AML-193 (cell line): Measurements from ENCODE around the gene DDIT3.

Source experiments
- DNase-seq, 2 experiments: peaks; one replicate each; lab custom pipeline; 2025; lab: John Stamatoyannopoulos, UW

DDIT3 gene

DNA sequence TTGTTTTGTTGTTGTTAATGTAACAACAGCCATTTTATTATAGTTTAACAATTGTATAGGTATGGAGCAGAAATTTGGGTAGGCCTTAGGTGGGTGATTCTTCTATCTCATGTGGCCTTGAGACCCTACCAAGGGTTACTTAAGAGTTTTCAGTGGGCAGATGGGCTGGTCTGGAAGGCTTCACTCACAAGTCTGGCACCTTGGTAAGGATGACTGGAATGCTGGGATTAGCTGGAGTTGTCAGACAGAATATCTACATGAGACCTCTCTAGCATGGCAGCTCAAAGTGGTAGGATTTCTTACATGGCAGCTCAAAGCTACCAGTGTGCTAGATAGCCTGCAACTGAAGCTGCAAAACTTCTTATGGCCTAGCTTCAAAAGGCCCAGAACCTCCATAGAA is 34.6 kb downstream of the DDIT3 start:
- no peak for DNase-seq

DNA sequence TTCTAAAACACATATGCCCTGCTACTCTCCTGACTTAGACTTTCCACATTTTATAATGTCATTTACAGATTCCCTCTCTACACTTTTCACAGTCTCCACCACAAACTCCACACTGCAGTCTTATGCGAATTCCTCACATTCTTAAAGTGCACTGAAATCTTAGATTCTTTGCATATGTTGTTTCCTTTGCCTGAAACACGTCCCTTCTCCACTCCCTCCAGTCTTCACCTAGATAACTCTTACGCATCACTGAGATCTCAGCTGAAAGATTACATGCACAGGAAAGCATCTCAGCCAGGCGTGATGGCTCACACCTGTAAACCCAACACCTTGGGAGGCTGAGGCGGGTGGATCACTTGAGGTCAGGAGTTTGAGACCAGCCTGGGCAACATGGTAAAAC is 36.8 kb downstream of the DDIT3 start:
- no peak for DNase-seq

GRCh38 chr12:57481671-57482070 is 38.6 kb downstream of the DDIT3 start:
- no peak for DNase-seq

DNA sequence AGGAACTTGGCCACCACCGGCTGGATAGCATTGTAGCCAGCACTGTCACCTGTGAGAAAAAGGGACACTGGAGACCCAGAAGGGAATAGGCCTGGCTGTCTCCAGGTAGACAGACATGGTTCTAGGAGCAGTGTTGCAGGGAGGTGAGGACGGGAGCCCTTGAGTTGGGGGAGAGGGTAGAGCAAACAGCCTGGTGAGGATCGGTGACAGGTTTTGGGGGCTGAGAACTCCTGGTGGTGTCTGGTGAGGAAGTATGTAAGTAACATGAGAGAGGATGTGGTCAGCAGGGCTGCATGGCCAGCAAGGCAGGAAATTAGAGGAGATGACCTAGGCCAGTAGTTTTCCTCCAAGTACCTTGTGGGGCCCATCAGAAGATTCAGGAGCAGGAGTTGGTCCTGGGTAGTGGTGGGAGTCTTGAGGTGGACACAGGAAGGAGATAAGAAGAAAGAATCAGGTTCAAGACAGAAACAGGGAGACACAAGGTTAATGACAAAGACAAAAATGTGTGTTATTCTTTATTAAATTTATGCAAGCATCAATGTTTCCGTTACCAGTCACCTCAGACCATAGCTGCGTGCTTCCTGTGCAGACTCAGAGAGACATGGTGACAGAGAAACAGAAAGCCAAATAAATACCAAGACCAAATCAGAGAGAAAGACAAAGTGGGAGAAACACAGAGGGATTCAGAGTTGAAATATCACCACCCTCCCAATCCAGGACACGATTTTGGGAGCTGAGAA is 40.8 kb downstream of the DDIT3 start, which contains the start of gene ARHGAP9:
Gene ARHGAP9 (minus strand): TSS at position 491 of the 740 bp plus-strand sequence. CDS start 460 bp downstream, at position 31.
- DNase-seq = peak; percentile 22 to 43

DNA sequence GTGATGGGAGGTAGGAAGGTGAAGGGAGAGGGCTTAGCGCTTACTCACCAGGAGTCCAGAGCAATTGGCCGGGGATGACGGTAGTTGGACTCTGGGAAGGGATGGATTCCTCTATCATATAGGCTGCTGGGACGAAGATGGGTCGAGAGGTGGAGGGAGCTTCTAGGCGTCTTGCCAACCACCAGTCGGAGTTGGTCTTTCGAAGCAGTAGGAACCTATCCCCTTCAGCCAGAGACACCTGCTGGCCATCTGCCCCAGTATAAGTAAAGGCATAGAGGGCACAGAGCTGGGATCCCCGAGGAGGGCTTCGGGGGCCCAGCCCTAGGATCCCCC is 41.3 kb downstream of the DDIT3 start:
- no peak for DNase-seq

GRCh38 chr12:57477710-57478681 is 42.3 kb downstream of the DDIT3 start:
- DNase-seq = peak; percentile 61 to 75

DNA sequence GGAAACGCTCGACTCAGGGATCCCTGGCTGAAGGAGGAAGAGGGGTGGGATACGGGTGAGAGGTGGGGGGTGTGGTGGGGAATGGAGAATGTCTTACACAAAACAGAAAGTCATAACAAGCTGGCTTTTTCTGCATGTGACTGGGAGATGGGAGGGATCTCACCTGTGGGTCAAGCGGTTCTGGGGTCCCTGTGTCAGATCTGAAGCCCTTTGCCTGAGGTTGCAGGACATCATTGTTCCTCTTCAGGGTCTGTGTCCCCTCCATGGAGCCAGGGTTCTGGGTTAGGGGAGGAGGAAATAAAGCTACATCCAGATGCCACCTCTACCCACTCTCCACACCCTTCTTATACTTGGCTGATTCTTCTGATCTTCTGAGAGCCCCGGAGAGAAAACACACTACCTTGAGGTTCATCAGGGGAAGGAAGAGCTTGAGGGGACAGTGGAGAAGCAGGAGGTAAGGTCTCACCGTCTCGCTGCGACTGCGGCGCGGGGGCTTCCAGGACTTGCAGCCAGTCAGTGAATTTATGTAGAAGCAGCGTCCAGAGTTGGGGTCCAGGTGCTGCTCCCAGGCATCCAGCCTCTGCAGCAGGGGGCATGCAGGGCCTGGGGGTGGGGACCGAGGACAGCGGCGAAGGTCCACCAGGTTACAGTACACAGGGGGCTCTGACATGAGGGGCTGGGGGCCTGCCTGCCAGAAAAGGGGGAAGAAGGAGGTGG is 43.2 kb downstream of the DDIT3 start:
- no peak for DNase-seq

GRCh38 chr12:57476162-57476992 is 43.9 kb downstream of the DDIT3 start:
- DNase-seq = peak; percentile 37 to 51

DNA sequence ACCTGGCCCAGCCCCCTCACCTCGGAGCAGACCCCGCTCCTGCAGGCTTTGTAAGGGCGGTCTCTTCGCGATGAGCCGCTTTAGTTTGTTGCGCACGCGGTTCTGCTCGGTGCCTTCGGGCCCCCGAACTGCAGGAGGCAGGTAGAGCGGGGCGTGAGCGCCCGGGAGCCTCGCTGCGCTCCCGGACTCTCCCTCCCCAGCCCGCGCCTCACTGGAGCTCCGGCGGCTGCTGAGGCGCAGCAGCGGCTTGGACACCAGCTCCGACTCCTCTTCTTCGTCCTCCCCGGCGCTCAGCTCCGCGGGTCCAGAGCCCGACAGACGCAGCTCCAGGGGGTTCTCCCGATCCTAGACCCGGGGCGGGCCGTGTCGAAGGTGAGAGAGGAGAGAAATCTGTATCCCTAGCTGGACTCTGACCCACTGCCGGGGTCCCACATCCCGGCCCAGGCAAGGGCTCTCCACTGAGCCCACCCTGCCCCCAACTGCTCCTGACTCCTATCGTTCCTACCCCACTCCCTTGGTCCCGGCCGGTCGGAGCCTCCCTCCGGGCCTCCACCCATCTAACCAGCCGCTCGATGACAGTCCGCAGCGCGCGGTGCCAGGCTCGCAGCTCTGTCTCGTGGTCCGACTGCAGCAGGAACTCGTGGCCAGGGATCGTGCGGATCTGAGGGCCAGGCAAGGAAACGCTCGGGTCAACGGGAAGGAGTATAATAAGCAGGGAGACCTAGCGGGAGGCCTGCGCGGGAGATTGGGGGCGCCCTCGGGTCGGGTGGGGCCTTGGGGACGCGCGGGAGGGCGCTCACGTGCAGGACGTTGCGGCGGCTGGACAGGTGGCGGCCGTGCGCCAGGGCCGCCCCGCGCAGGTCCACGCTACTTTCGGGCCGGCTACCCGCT is 44.8 kb downstream of the DDIT3 start:
- DNase-seq = no peak

GRCh38 chr12:57474862-57475261 is 45.5 kb downstream of the DDIT3 start:
- no peak for DNase-seq

- DNase-seq = no peak
These were observed 45.9 kb downstream of the DDIT3 start for GRCh38 chr12:57474430-57474829.

- DNase-seq = no peak
These were observed 46.4 kb downstream of the DDIT3 start for GRCh38 chr12:57473886-57474285.

DNA sequence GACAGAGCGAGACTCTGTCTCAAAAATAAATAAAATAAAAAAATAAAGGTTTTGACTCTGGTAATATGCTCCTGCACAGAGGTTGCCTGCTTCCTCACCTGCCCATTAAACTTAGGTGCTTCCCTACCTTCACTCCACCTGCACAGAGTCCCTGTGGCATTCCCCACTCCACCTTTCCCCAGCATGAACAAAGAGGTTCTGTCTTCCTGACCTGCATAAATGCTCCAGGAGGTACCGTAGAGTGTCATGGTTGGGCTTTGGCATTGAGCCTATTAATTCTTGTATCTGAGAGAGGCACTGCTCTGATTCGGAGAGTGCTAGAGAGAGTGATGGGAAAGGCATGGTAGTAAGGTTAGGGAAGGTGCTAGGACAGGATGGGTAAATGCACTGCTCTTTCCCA is 46.9 kb downstream of the DDIT3 start:
- no peak for DNase-seq

GRCh38 chr12:57472391-57472790 is 47.9 kb downstream of the DDIT3 start:
- DNase-seq = no peak

GRCh38 chr12:57471661-57472060 is 48.7 kb downstream of the DDIT3 start:
- no peak for DNase-seq

DNA sequence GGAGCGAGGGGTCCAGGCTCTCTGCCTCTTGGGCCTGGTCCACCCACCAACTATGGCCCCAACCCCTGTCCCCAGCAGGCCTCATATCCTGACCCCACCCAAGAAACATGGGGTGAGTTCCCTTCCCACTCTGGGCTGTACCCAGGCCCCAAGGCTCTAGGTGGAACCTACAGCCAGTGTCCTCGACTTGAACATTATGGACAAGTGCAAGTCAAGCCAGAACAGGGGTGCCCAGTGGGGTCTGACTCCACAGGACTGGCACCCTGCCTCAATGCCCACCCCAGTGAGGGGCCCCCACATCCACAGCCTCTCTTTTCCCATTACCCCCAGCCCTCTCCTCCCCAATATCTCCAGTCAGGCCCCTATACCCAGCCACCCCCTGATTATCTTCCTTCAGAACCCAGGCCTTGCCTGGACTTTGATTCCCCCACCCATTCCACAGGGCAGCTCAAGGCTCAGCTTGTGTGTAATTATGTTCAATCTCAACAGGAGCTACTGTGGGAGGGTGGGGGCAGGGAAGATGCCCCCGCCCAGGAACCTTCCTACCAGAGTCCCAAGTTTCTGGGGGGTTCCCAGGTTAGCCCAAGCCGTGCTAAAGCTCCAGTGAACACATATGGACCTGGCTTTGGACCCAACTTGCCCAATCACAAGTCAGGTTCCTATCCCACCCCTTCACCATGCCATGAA is 49.2 kb downstream of the DDIT3 start:
- no peak for DNase-seq

- no peak for DNase-seq
These were observed 49.9 kb downstream of the DDIT3 start for GRCh38 chr12:57470286-57470969.

DNA sequence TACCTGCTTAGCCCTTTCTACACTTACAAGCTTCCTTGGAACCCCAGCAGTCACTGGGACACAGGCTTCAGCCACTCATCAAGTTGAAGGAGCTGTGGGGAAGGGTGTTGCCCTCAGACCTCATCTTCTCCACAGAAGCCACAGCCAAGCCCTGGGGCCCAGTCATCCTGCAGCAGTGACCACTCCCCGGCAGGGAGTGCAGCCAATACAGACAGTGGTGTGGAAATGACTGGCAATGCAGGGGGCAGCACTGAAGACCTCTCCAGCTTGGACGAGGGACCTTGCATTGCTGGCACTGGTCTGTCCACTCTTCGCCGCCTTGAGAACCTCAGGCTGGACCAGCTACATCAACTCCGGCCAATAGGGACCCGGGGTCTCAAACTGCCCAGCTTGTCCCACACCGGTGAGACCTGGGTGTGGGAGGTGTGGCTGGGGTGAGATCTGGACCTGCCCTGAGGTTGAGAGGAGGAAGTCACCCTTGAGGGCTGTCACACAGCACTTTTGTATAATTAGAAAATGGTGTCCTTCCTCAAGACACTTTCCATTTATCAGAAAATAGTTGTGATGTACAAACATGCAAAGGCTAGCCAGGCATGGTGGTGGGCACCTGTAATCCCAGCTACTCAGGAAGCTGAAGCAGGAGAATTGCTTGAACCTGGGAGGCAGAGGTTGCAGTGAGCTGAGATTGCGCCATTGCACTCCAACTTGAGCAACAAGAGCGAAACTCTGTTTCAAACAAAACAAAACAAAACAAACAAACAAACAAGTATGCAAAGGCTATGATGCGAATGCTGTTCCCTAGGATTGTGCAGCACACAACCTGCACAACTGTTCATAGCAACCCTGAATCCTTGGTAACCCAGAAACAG is 50.8 kb downstream of the DDIT3 start:
- DNase-seq = no peak
